Islet of Langerhans (tissue), 1 donor: ENCODE measurements around the gene LCLAT1.
"Not testable (repeated sequence)": the region's sequence is repeated elsewhere in the genome, so short reads cannot be mapped to it uniquely, and the experiment has no call there.

Source experiments
- FAIRE-seq: peaks from one replicate; lab custom pipeline; 2011; peaks lifted over from hg19 to GRCh38; lab: Jason Lieb, UNC

LCLAT1 gene

DNA sequence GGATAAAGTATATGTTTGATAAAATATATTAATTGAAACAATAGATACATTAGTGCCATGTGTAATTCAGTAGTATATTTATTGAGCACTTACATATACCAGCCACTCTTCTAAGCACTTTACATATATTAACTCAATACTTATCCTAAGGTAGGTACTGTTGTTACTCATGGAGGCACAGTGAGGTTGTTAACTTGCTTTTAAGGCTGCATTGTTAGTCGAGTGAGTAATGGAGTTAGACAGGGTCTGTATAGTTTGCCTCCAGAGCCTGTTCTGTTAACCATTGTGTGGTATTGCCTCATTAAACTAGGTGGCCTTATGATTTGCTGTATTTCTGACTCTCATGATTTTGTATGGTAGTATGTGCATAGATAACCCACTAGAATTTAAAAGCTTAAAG is 44.2 kb downstream of the LCLAT1 start:
- no peak for FAIRE-seq

DNA sequence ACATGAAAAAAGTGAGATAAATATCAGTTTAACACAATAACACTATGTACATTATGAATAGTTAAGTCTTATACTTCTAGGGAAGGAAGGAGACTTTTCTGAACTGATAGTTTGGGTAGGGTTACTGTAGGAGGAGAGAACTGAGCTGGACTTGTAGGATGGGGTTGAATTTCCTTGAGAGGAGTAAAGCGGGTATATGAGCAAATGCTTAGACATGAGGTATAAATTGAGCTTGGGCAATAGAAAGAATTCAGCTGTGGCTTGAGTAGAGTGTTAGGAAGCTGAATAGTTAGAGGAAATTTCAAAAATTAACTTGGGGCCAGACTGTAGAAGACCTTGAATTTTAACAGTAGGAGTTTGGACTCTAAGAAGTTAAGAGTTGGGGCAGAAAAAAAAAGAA is 45.1 kb downstream of the LCLAT1 start:
- no peak for FAIRE-seq

DNA sequence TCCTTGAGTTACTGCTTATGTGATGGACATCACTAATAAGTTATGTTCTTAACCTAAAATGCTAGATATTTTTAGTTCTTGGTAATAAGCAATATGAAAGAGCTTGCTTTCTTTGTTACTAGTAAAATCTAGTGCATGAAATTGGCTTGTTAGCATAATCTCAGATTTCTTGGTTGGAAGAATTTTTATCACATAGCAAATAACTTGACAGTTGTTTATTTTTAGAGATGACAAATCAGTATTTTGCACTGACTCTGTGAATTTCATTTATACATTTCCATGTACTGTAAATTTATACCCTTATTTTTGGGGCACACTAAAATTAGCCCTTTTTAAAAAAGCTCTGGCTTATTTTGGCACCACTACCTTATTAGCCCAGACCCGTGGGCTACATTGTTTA is 45.6 kb downstream of the LCLAT1 start:
- FAIRE-seq = no peak

DNA sequence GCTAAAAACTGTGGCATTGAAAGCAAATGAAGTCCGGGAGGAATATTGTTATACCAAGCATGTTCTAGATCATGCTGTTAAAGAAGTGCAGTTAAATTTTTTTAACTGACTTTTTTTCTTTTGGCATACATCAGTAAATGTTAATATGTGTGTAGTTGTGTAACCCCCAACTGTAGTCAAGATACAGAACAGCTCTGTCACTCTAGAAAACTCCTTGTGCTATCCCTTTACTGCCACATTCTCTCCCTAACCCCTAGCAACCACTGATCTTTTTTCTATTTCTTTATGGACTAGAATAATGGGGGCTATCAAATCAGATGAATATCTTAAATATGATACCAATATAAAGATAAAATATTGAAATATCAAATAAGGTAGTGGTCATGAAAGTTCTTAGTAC is 46.4 kb downstream of the LCLAT1 start:
- FAIRE-seq = no peak

DNA sequence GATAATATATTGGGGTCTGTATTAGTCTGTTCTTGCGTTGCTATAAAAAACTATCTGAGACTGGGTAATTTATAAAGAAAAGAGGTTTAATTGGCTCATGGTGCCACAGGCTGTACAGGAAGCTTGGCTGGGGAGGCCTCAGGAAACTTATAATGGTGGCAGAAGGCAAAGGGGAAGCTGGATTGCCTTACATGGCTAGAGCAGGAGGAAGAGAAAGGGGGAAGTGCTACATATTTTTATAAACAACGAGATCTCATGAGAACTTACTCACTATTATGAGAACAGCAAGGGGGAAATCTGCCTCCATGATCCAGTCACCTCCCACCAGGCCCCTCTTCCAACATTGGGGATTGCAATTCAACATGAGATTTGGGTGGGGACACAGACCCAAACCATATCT is 48.9 kb downstream of the LCLAT1 start:
- FAIRE-seq = not testable (repeated sequence)

DNA sequence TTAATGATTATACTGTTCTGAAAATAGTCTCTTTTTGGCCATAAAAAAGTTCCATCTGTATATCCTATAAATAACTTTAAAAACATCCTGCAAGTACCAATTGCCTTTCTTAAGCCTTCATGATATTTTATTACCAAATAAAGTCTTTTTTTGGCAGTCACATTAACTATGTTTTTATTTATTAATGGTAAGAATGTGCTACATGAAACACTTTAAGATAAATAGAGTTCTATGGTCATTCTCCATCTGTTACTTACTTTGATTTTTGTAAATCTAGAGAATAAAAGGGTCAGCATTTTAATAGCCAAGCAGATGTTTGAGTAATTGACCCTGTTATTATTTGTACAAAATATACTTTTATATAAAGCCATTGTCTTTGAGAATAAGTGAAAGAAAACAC is 52.6 kb downstream of the LCLAT1 start:
- no peak for FAIRE-seq

DNA sequence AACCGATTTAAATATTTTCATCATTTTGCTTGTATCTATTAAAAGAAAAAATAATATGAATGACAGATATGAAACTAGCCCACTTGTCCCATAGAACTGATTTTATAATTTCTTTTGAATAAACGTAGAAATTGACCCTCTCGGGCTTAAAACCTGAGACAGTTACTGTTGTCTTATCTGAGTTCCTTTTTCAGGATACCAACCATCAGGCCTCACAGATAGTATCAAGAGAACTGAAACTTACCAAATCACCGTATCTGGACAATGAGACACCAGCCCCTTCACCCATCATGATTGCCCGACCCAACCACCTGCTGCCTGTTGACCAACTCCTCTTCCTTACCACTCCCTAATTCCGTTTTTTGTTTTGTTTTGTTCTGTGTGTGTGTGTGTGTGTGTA is 53.7 kb downstream of the LCLAT1 start:
- FAIRE-seq = no peak

DNA sequence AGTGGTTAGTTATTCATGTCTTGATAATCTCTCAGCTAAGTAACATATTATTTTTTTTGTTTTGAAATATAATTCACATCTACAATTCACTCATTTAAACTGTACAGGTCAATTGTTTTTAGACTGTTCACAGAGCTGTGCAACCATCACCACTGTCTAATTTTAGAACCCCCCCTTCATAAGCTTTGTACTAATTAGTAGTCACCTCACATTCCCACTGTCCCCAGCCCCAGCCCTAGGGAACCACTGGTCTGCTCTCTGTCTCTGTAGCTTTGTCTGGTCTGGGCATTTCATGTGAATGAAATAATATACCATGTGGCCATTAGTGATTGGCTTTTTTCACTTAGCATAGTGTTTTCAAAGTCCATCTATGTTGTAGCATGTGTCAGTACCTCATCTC is 55.3 kb downstream of the LCLAT1 start:
- FAIRE-seq = no peak

DNA sequence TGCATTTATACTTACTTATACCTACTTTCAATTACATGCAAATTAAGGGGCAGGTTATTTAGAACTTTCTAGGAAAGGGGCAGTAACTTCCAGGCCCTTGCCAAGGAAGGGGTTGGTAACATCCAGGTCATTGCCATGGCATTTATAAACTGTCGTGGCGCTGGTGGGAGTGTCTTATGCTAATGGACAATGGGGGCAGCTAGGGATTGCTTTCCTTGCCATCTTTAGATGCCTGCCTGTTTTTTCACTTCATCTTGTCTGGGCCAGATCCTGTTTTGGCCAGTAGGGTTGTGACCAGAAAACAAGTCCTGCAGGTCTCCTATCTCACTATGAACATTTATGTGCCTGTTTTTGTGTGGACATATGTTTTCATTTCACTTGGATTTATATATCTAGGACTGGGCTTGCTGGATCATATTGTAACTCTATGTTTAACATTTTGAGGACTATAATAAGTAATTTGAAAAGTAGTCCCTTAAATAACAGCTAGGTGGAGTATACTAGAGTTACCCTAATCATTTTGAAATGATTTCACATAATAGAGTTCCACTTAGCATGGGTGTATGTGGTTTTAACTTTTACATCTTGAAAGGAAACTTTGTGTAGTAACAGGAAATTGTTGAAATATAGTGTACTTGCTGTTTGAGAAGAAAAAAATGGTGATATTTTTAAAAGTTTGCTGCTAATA is 56.1 kb downstream of the LCLAT1 start:
- no peak for FAIRE-seq

DNA sequence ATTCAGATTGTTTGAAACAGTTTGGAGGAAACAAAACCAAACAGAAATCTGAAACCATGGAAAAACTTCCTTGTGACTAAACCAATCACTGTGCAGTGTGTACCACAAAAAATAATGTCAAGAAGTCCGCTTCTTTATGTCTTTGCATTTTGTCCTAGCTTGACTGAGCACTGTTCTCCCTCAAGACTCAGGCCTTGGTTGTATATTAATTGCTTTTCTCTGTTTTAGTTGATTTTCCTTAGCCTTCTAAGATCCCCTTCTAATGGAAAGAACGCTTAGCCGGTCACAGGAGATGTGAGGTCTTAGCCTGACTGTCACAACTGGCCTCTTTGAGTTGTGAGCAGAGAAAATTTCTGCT is 56.6 kb downstream of the LCLAT1 start:
- no peak for FAIRE-seq

DNA sequence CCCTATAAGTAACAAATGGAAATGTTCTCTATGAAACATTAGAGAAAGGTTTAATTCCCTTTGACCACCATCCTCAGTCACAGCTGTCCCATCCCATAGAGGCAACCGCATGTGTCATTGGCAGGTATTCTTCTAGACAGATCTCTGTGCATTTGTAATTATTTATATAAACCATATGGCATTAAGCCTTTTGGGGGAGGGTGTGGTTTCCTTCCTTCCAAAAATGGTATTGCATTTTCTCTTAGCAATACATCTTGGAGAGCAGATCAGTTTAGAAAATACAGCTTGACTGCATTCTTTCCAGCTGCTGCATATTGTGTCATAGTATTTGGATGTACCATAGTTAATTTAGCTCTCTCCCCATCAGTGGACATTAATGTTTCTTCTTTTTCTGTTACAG is 57.7 kb downstream of the LCLAT1 start:
- FAIRE-seq = no peak

DNA sequence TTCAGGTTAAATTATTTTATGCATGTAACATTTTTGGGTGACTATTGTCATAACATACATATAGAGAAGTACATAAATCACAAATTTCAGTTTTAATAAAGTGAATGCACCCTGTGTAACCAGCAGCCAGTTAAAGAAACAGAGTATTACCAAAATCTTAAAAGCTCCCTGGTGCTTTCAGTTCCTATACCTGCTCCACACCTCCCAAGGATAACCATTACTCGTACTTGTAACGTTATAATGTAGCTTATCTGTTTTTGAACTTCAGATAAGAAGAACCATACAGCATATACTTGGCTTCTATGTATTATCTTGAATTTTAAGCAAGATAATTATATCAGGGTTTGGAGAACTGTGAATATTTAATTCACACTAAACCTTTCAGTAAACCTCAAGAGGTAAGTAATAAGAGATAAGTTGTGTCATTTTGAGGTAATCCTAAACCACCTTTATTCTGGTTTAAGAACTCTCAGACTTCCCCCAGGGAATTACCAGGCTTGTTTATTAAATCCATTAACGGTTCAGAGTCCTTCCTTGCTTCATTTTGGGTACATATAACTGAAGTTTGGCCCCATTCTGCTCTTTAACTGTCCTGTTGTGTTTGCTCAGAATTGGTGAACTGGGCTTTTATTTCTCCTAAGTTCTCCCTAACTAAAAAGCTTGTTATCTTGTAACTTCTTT is 58.6 kb downstream of the LCLAT1 start:
- no peak for FAIRE-seq

DNA sequence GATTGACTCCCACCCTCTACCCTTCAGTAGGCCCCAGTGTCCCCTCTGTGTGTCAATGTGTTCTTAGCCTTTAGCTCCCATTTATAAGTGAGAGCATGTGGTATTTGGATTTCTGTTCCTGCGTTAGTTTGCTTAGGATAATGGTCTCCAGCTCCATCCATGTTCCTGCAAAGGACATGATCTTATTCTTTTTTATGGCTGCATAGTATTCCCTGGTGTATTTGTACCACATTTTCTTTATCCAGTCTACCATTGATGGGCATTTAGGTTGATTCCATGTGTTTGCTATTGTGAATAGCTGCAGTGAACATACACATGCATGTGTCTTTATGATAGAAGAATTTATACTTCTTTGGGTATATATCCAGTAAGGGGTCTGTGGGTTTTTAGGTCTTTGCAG is 60.4 kb downstream of the LCLAT1 start:
- FAIRE-seq = not testable (repeated sequence)

DNA sequence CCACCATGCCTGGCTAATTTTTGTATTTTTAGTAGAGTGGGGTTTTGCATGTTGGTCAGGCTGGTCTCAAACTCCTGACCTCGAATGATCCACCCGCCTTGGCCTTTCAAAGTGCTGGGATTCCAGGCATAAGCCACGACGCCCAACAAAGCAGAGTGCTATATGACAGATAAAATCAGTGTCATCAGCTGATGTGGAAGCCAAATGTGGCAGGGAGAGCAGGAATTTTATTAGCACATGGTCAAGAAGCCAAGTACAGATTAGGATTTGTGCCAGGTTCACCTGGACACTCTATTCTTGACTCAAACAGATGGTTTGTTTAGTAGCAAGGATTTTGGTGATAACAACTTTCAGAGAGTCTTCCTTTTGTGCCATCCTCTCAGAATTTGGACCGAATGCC is 62.7 kb downstream of the LCLAT1 start:
- no peak for FAIRE-seq

DNA sequence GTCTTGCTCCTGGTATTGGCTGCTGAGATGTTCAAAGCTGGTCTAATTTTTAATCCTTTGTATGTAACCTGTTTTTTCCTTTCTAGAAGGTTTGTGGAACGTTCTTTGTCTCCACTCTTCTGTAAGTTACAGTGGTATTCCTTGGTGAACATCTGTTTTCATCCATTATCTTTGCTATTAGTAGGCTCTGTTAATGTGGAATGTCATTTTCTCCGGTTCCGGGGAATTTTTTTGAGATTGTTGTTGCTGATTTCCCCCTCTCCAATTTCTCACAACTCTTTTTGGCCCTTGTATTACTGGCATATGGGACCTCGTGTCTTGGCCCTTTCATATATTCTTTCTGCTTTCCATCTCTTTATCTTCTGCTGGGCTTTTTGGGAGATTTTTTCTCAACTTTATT is 63.4 kb downstream of the LCLAT1 start:
- FAIRE-seq = no peak

DNA sequence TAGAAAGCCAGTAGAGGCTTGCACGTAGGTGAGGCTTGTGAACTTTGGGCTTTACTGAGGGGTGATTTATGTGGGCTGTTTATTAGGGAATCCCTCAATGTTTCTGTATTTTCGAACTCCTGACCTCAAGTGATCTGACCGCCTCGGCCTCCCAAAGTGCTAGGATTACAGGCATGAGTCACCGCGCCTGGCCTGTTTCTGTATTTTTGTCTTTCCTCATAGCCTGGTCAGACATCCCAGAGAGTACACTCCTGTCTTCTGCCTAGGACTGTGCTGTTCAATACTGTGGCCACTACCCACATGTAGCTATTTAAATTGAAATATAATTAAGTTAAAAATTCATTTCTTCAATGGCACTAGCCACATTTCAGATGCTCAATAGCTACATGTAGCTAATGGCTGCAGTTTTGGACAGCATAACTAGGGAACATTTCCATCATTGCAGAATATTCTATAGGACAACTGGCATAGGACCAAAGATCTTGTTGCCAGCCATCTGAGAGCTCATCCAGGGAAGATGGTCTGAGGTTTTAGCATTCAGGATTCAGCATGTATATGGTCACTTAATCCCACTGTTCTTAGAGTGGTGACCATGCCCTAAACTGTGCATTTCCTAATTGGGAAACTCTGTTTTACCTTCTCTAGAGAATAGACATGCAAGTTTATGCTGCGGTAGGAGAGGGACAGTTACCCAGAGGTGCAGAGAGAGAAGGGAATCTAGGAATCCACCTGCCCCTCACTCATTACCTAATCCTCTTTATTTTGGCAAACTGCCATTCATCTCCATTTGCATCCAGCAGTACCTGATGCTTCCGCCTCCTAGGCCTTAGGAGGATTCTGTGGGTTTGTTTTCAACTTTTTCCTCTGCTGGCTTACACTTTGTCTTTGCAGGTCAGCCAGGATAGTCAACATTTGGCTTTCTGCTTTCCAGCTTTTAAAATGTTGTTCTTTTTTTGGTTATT is 64.4 kb downstream of the LCLAT1 start:
- FAIRE-seq = no peak

DNA sequence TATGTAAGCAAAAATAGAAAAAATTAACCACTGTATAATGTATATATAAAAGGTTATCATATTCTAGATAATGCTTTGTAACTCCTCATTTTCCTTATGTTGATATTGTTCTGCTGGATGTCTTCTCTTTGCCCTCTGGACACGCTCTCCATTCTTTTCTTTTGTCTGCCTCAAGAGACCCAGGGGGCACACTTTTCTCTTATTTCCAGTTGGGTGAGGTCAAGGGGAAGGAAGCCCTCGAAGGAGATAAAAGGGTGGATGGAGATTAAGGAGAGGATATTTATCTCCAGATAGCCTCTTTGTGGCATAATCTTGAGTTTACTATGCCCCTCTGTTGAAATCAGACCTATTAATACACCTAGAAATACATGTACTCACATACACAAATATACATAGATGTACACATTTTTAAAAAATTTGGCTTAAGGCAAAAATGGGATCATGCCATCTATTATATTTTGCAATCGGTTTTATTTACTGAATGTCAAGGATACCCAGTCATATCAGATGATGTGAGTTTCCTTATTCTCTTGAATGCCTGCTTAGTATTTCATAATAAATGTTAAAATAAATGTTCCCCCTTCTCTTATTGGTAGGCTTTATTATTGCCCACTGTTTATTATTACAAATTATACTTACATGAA is 65.3 kb downstream of the LCLAT1 start:
- FAIRE-seq = no peak

DNA sequence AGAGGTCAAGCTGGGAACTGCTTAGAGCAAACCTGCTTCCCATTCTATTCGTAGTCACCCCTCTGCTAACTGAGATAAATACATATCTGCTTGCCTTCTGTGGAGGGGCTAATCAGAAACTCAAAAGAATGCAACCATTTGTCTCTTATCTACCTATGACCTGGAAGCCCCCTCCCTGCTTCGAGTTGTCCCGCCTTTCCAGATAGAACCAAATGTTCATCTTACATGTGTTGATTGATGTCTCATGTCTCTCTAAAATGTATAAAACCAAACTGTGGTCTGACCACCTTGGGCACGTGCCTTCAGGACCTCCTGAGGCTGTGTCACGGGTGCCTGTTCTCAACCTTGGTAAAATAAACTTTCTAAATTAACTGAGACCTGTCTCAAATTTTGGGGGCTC is 66.6 kb downstream of the LCLAT1 start:
- FAIRE-seq = not testable (repeated sequence)

DNA sequence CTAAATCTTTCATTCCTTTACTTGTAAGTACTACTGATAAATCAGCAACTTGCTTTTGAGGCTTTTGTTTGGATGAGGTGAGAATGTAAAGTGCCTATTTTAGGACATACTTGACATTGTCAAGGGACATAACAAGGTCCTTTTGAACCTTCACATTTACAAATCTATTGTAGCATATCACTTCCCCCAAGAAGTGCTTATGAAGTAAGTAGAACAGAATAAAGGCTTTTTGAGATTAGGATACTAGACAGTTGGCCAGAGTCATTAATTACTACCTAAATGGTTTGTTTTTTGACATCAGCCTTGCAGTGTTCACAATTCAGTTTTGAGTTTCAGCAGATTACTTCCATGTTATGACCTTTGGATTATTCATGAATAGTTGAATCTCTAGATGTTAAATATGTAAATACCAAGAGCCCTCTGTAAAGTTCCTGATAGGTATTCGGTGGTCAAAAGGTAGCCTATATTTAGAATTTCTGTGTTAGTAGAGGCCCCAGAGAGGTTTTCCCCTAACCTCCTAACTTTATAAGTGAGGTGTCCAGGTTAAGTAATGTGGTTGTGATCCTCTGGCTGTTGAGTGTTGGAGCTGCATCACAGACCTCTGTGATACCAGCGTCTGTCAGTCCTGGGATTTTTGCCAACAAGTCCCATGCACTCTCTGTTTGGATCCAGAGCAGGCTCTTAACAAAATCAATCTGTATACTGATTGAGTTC is 67.2 kb downstream of the LCLAT1 start:
- FAIRE-seq = no peak

DNA sequence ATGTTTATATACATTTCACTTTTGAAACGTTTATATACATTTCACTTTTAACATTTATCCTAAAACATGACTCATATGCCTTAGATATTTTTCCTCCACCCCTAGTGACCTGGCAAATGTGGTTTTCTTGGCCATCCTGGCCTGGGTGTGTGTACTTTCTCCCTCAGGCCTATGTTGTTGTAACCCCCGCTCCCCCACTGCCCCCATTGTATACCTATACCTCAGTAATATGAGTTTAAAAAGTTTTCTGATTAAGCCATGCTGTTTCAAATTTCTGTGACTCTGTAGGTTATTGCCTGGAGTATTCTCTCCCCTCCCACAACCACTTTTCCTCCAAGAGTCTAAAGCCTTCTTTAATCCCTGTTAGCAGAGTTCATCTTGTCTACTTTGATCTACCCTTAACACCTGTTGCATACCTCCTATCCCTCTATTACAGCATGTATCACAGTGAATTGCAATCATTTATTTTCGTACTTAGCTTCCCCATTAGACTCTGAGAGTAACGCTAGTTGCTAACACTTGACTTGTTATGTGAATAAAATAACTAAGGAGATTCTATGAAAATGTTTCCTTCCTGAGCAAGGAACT is 67.9 kb downstream of the LCLAT1 start:
- no peak for FAIRE-seq

DNA sequence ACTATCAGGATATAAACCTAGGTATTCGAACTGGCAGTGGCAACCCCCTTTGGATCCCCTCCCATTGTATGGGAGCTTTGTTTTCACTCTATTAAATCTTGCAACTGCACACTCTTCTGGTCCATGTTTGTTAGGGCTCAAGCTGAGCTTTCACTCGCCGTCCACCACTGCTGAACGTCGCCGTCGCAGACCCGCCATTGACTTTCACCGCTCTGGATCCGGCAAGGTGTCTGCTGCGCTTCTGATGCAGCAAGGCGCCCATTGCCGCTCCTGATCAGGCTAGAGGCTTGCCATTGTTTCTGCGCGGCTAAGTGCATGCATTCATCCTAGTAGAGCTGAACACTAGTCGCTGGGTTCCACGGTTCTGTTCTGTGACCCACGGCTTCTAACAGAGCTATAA is 69.1 kb downstream of the LCLAT1 start:
- FAIRE-seq = no peak

DNA sequence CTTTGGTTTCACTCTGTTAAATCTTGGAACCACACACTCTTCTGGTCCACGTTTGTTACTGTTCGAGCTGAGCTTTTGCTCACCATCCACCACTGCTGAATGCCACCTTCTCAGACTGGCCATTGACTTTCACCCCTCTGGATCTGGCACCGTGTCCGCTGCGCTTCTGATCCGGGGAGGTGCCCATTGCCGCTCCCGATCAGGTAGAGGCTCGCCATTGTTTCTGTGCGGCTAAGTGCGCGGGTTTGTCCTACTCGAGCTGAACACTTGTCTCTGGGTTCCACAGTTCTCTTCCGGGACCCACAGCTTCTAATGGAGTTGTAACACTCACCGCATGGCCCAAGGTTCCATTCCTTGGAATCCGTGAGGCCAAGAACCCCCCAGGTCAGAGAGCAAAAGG is 72.8 kb downstream of the LCLAT1 start:
- FAIRE-seq = no peak
